Liver (tissue), 9 donors: Measurements from ENCODE around the gene TLE4. TPM values are rescaled to one million over a fixed set of nuclear protein-coding genes. Genes with fewer than 3 reads are reported as not detected.

Source experiments
- DNase-seq: peaks from one replicate; pipeline ENCODE4 v3.0.0-alpha.2; 2017; ENCODE audit warnings: low spot score
- H3K27ac ChIP-seq, 2 donors: one replicate each; pipeline ENCODE4 v1.7.0; 2013; ENCODE audit warnings: inconsistent platforms in 2 of 2, low read length in 2 of 2, control low read depth in 1 of 2, low read depth in 1 of 2, mild to moderate bottlenecking in 1 of 2
- H3K27me3 ChIP-seq, 4 donors: one replicate each; pipeline versions ENCODE4 v1.6.1 to v1.7.0; 2013; ENCODE audit warnings: low read length in 3 of 4, inconsistent platforms in 1 of 4, mild to moderate bottlenecking in 1 of 4, moderate library complexity in 1 of 4; ENCODE audit not compliant: control insufficient read depth in 4 of 4, insufficient read depth in 4 of 4
- H3K36me3 ChIP-seq, 4 donors: one replicate each; pipeline versions ENCODE4 v1.6.1 to v1.7.0; 2013; ENCODE audit warnings: low read length in 3 of 4, mild to moderate bottlenecking in 3 of 4, low read depth in 1 of 4, moderate library complexity in 1 of 4; ENCODE audit not compliant: control insufficient read depth in 4 of 4, insufficient read depth in 3 of 4
- H3K4me1 ChIP-seq, 4 donors: one replicate each; pipeline versions ENCODE4 v1.6.1 to v1.7.0; 2013; ENCODE audit warnings: low read length in 3 of 4, mild to moderate bottlenecking in 3 of 4, moderate library complexity in 1 of 4; ENCODE audit not compliant: control insufficient read depth in 4 of 4, insufficient read depth in 4 of 4
- H3K4me3 ChIP-seq, 3 donors: one replicate each; pipeline versions ENCODE4 v1.6.1 to v1.7.0; 2013; ENCODE audit warnings: low read length in 3 of 3, control low read depth in 1 of 3, low read depth in 1 of 3, mild to moderate bottlenecking in 1 of 3
- H3K9ac ChIP-seq, 2 donors: one replicate each; pipeline ENCODE4 v1.7.0; 2013; ENCODE audit warnings: low read length in 2 of 2, mild to moderate bottlenecking in 2 of 2, moderate library complexity in 2 of 2, control low read depth in 1 of 2, low read depth in 1 of 2
- H3K9me3 ChIP-seq, 4 donors: one replicate each; pipeline versions ENCODE4 v1.6.1 to v1.7.0; 2013; ENCODE audit warnings: low read length in 3 of 4; ENCODE audit not compliant: control insufficient read depth in 4 of 4
- ATF3 ChIP-seq: IDR thresholded peaks from 2 replicates; pipeline ENCODE4 v1.6.1; 2016; ENCODE audit warnings: antibody characterized with exemption
- EGR1 ChIP-seq, 2 donors: IDR thresholded peaks; 2 replicates each; pipeline ENCODE4 v1.6.1; 2016 to 2018; ENCODE audit warnings: antibody characterized with exemption in 2 of 2, low read depth in 2 of 2
- FOXA1 ChIP-seq: IDR thresholded peaks from 2 replicates; pipeline ENCODE4 v1.6.1; 2016; ENCODE audit warnings: antibody characterized with exemption
- FOXA2 ChIP-seq: IDR thresholded peaks from 2 replicates; pipeline ENCODE4 v1.6.1; 2016; ENCODE audit warnings: antibody characterized with exemption
- GABPA ChIP-seq, 2 donors: IDR thresholded peaks in 1 of 2; conservative IDR thresholded peaks in 1 of 2; 2 replicates each; pipeline ENCODE4 v1.6.1; 2016; ENCODE audit warnings: antibody characterized with exemption in 2 of 2, mild to moderate bottlenecking in 1 of 2, moderate library complexity in 1 of 2
- HNF4A ChIP-seq, 2 donors: conservative IDR thresholded peaks; 2 replicates each; pipeline ENCODE4 v1.6.1; 2016; ENCODE audit warnings: antibody characterized with exemption in 2 of 2, mild to moderate bottlenecking in 2 of 2
- HNF4G ChIP-seq: IDR thresholded peaks from 2 replicates; pipeline ENCODE4 v1.6.1; 2016; ENCODE audit warnings: antibody characterized with exemption
- JUND ChIP-seq, 2 donors: IDR thresholded peaks; 2 replicates each; pipeline ENCODE4 v1.6.1; 2016; ENCODE audit warnings: antibody characterized with exemption in 2 of 2
- MAX ChIP-seq: IDR thresholded peaks from 2 replicates; pipeline ENCODE4 v1.6.1; 2016; ENCODE audit warnings: antibody characterized with exemption
- NR2F2 ChIP-seq: IDR thresholded peaks from 2 replicates; pipeline ENCODE4 v1.6.1; 2016; ENCODE audit warnings: antibody characterized with exemption
- RAD21 ChIP-seq, 2 donors: IDR thresholded peaks; 2 replicates each; pipeline ENCODE4 v1.6.1; 2016; ENCODE audit warnings: antibody characterized with exemption in 2 of 2, mild to moderate bottlenecking in 2 of 2
- RXRA ChIP-seq, 2 donors: IDR thresholded peaks; 2 replicates each; pipeline ENCODE4 v1.6.1; 2017 to 2018; ENCODE audit warnings: antibody characterized with exemption in 2 of 2, mild to moderate bottlenecking in 1 of 2
- SP1 ChIP-seq: IDR thresholded peaks from 2 replicates; pipeline ENCODE4 v1.6.1; 2018; ENCODE audit warnings: antibody characterized with exemption, mild to moderate bottlenecking
- TAF1 ChIP-seq: conservative IDR thresholded peaks from 2 replicates; pipeline ENCODE4 v1.6.1; 2016; ENCODE audit warnings: antibody characterized with exemption, mild to moderate bottlenecking
- YY1 ChIP-seq: IDR thresholded peaks from 2 replicates; pipeline ENCODE4 v1.6.1; 2016; ENCODE audit warnings: antibody characterized with exemption, mild to moderate bottlenecking
- WGBS: extraction: QIAGEN DNeasy Blood & Tissue Kit; methylation state at CpG from one replicate; pipeline ENCODE4 v1.1.7; 2013; 5-methylcytosine and 5-hydroxymethylcytosine counted together
- polyA plus RNA-seq, 2 donors: library from polyadenylated mRNA; stranded (reverse) in 1 of 2; unstranded in 1 of 2; fragments of 200-250 nt in 1 of 2; fragments of >200 nt in 1 of 2; fragmentation: Nextera tagmentation in 1 of 2; extraction: Ambion mirVana in 1 of 2; gene quantifications; one replicate each; pipeline versions ENCODE4 v1.2.1 to v1.2.3, GENCODE V29; 2013 to 2015
- total RNA-seq, 2 donors: library from RNA; depleted of rRNA; stranded (reverse); fragments of >200 nt; gene quantifications; one replicate each; pipeline ENCODE4 v1.2.3, GENCODE V29; 2014
- TF ChIP-seq, protein P1 (sequence below): fragments of 150-350 bp; IDR thresholded peaks from 2 replicates; pipeline ENCODE4 v1.5.1; 2017; ENCODE audit warnings: improper control_type of control experiment, low read depth, low read length; ENCODE audit not compliant: missing input control
- TF ChIP-seq, protein P2 (sequence below): IDR thresholded peaks from 2 replicates; pipeline ENCODE4 v1.6.1; 2016; ENCODE audit warnings: antibody characterized with exemption
- TF ChIP-seq, protein P3 (sequence below): IDR thresholded peaks from 2 replicates; pipeline ENCODE4 v1.6.1; 2016; ENCODE audit warnings: antibody characterized with exemption, mild to moderate bottlenecking
- donor health status: healthy.
- donor health status: healthy.
- donor health status: healthy.
- donor health status: healthy.
- donor health status: healthy.

The TLE4 gene
- total and polyA plus RNA-seq, 4 donors, result 2.5 to 6.6 (median 4.7) TPM

- no peak overlapping the region for H3K4me3 ChIP-seq
- DNase-seq, result no peak
- peaks cover 0 to 1% (median 0%) of the 10 kb centered on the region in 4 donors for H3K4me1 ChIP-seq
- H3K9me3 ChIP-seq, result no peaks in the 10 kb centered on the region
- H3K36me3 ChIP-seq, result peaks cover 0 to 2% (median 0%) of the 10 kb centered on the region in 4 donors
- no peak overlapping the region for H3K9ac ChIP-seq
- no peak for TF ChIP-seq NR2F2
- H3K27me3 ChIP-seq, result no peaks in the 10 kb centered on the region
- no peak overlapping the region for H3K27ac ChIP-seq
- WGBS, result 96% methylated on average over 3 of the region's 3 CpGs
Measured at GRCh38 chr9:79658926-79659325, 87.2 kb downstream of the TLE4 start.

DNA sequence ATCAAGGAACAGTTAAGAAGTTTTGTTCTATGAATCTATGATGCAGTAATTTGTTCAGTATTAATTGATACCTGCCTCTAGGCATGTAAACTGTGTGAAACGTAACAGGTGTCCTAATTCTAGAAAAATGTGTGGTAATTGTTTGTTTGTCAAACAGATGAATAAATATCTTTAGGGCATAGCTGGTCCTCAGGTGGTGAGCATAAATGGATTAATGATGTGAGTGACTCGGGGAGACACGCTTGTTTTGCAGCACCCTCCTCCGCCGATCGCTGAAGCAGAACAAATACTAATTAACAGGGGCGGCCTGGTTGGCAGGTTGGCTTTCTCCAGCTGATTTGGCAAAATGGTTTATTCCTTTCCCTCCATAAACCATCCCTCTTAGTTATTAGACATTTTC is 88.8 kb downstream of the TLE4 start:
- H3K27me3 ChIP-seq, result no peaks in the 10 kb centered on the region
- no peak overlapping the region for H3K4me3 ChIP-seq
- peaks cover 0 to 2% (median 0%) of the 10 kb centered on the region in 4 donors for H3K36me3 ChIP-seq
- no peak overlapping the region for H3K27ac ChIP-seq
- WGBS, result 93% methylated on average over 7 of the region's 7 CpGs
- no peak for DNase-seq
- H3K9me3 ChIP-seq, result no peaks in the 10 kb centered on the region
- H3K9ac ChIP-seq, result no peak overlapping the region
- TF ChIP-seq SP1 (no peak), JUND (IDR thresholded peaks at IDR 0.05) (no peak), RAD21 (IDR thresholded peaks at IDR 0.05) (no peak), FOXA2 (no peak), TAF1 (no peak)
- TF ChIP-seq, protein P1, sequence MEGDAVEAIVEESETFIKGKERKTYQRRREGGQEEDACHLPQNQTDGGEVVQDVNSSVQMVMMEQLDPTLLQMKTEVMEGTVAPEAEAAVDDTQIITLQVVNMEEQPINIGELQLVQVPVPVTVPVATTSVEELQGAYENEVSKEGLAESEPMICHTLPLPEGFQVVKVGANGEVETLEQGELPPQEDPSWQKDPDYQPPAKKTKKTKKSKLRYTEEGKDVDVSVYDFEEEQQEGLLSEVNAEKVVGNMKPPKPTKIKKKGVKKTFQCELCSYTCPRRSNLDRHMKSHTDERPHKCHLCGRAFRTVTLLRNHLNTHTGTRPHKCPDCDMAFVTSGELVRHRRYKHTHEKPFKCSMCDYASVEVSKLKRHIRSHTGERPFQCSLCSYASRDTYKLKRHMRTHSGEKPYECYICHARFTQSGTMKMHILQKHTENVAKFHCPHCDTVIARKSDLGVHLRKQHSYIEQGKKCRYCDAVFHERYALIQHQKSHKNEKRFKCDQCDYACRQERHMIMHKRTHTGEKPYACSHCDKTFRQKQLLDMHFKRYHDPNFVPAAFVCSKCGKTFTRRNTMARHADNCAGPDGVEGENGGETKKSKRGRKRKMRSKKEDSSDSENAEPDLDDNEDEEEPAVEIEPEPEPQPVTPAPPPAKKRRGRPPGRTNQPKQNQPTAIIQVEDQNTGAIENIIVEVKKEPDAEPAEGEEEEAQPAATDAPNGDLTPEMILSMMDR, result no peak
- H3K4me1 ChIP-seq, result peaks cover 0 to 5% (median 2%) of the 10 kb centered on the region in 4 donors

DNA sequence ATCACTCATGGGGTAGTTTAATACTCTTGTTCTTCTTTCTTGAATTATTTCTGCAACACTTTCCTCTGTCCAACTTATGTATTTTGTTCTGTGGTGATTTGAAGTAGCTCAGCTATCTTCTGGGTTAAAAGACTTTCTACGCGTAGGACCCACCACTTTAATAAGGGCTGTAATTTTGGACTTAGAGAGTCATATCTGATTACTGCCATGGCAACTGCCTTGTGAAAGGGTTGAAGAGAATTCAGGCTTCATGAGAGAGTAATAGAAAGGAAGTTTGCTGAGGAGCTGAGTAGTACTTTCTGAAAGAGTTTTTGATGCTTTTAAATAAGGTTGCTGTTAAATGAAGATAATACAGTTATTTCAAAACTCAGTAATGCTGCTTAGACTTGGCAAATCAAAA is 89.5 kb downstream of the TLE4 start:
- Histone ChIP-seq H3K27me3 (no peaks in the 10 kb centered on the region), H3K36me3 (peaks cover 0 to 2% (median 0%) of the 10 kb centered on the region in 4 donors), H3K9ac (no peak overlapping the region), H3K9me3 (no peaks in the 10 kb centered on the region), H3K4me3 (no peak overlapping the region), H3K27ac (no peak overlapping the region), H3K4me1 (peaks cover 0 to 5% (median 2%) of the 10 kb centered on the region in 4 donors)
- TF ChIP-seq ATF3 (no peak), NR2F2 (no peak), HNF4A (conservative IDR thresholded peaks at IDR 0.05) (no peak), EGR1 (IDR thresholded peaks at IDR 0.05; ENCODE audit: low read depth in 2 of 2) (no peak), JUND (IDR thresholded peaks at IDR 0.05) (no peak), RAD21 (IDR thresholded peaks at IDR 0.05) (no peak), RXRA (IDR thresholded peaks at IDR 0.05) (no peak), GABPA (IDR thresholded peaks at IDR 0.05 in 1 of 2, conservative IDR thresholded peaks at IDR 0.05 in 1 of 2) (no peak), HNF4G (no peak), SP1 (no peak), YY1 (no peak), MAX (no peak), TAF1 (no peak), FOXA2 (no peak), FOXA1 (no peak)
- TF ChIP-seq, protein P1, result no peak
- TF ChIP-seq, protein P2, sequence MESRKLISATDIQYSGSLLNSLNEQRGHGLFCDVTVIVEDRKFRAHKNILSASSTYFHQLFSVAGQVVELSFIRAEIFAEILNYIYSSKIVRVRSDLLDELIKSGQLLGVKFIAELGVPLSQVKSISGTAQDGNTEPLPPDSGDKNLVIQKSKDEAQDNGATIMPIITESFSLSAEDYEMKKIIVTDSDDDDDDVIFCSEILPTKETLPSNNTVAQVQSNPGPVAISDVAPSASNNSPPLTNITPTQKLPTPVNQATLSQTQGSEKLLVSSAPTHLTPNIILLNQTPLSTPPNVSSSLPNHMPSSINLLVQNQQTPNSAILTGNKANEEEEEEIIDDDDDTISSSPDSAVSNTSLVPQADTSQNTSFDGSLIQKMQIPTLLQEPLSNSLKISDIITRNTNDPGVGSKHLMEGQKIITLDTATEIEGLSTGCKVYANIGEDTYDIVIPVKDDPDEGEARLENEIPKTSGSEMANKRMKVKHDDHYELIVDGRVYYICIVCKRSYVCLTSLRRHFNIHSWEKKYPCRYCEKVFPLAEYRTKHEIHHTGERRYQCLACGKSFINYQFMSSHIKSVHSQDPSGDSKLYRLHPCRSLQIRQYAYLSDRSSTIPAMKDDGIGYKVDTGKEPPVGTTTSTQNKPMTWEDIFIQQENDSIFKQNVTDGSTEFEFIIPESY, result no peak
- TF ChIP-seq, protein P3, sequence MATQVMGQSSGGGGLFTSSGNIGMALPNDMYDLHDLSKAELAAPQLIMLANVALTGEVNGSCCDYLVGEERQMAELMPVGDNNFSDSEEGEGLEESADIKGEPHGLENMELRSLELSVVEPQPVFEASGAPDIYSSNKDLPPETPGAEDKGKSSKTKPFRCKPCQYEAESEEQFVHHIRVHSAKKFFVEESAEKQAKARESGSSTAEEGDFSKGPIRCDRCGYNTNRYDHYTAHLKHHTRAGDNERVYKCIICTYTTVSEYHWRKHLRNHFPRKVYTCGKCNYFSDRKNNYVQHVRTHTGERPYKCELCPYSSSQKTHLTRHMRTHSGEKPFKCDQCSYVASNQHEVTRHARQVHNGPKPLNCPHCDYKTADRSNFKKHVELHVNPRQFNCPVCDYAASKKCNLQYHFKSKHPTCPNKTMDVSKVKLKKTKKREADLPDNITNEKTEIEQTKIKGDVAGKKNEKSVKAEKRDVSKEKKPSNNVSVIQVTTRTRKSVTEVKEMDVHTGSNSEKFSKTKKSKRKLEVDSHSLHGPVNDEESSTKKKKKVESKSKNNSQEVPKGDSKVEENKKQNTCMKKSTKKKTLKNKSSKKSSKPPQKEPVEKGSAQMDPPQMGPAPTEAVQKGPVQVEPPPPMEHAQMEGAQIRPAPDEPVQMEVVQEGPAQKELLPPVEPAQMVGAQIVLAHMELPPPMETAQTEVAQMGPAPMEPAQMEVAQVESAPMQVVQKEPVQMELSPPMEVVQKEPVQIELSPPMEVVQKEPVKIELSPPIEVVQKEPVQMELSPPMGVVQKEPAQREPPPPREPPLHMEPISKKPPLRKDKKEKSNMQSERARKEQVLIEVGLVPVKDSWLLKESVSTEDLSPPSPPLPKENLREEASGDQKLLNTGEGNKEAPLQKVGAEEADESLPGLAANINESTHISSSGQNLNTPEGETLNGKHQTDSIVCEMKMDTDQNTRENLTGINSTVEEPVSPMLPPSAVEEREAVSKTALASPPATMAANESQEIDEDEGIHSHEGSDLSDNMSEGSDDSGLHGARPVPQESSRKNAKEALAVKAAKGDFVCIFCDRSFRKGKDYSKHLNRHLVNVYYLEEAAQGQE, result no peak
- 98% methylated on average over 2 of the region's 2 CpGs for WGBS
- DNase-seq, result no peak
